Measurements from ENCODE around the gene PDE3A. TPM values are rescaled to one million over a fixed set of nuclear protein-coding genes. Genes with fewer than 3 reads are reported as not detected.
A peak's percentile ranks its signal among the peaks of the same experiment; 100 is the strongest.
"Not testable (repeated sequence)": the region's sequence is repeated elsewhere in the genome, so short reads cannot be mapped to it uniquely, and the experiment has no call there.

The PDE3A gene
- total RNA-seq, 1 experiment from 2014 or later: 0.10 TPM

GRCh38 chr12:20370014-20370386, 1.7 kb downstream of the PDE3A start:
- in situ Hi-C loops (cut with HindIII; ENCODE audit: low pct_unique_long_range_greater_than_20kb, low sequenced_read_pairs): no loop called here
- no peak for DNase-seq (ENCODE audit: low read depth)

- DNase-seq (ENCODE audit: low read depth): no peak
- in situ Hi-C loops (cut with HindIII; ENCODE audit: low pct_unique_long_range_greater_than_20kb, low sequenced_read_pairs): no loop called here
Observed at GRCh38 chr12:20370866-20371519, 2.7 kb downstream of the PDE3A start.

GRCh38 chr12:20372326-20373096, 4.2 kb downstream of the PDE3A start:
- no peak for DNase-seq (ENCODE audit: low read depth)
- in situ Hi-C loops (cut with HindIII; ENCODE audit: low pct_unique_long_range_greater_than_20kb, low sequenced_read_pairs): no loop called here

GRCh38 chr12:20374795-20375194, 6.5 kb downstream of the PDE3A start:
- in situ Hi-C loops (cut with HindIII; ENCODE audit: low pct_unique_long_range_greater_than_20kb, low sequenced_read_pairs): no loop called here
- DNase-seq (ENCODE audit: low read depth): no peak

GRCh38 chr12:20375560-20375959, 7.2 kb downstream of the PDE3A start:
- no peak for DNase-seq (ENCODE audit: low read depth)
- in situ Hi-C loops (cut with HindIII; ENCODE audit: low pct_unique_long_range_greater_than_20kb, low sequenced_read_pairs): no loop called here

- in situ Hi-C loops (cut with HindIII; ENCODE audit: low pct_unique_long_range_greater_than_20kb, low sequenced_read_pairs): no loop called here
Observed at GRCh38 chr12:20376984-20377383, 8.6 kb downstream of the PDE3A start.

GRCh38 chr12:20377750-20378149, 9.4 kb downstream of the PDE3A start:
- DNase-seq (ENCODE audit: low read depth): no peak
- in situ Hi-C loops (cut with HindIII; ENCODE audit: low pct_unique_long_range_greater_than_20kb, low sequenced_read_pairs): no loop called here

More at GRCh38 chr12:20376984-20377383, 8.6 kb downstream of the PDE3A start:
- DNase-seq (ENCODE audit: low read depth): peak; percentile 3

- in situ Hi-C loops (cut with HindIII; ENCODE audit: low pct_unique_long_range_greater_than_20kb, low sequenced_read_pairs): no loop called here
- no peak for DNase-seq (ENCODE audit: low read depth)
Observed at GRCh38 chr12:20382117-20382516, 13.8 kb downstream of the PDE3A start.

- DNase-seq (ENCODE audit: low read depth): no peak
- in situ Hi-C loops (cut with HindIII; ENCODE audit: low pct_unique_long_range_greater_than_20kb, low sequenced_read_pairs): no loop called here
Observed at GRCh38 chr12:20383612-20384011, 15.3 kb downstream of the PDE3A start.

- DNase-seq (ENCODE audit: low read depth); in situ Hi-C loops (cut with HindIII; ENCODE audit: low pct_unique_long_range_greater_than_20kb, low sequenced_read_pairs): not testable (repeated sequence)
Observed at GRCh38 chr12:20384836-20385235, 16.5 kb downstream of the PDE3A start.

- in situ Hi-C loops (cut with HindIII; ENCODE audit: low pct_unique_long_range_greater_than_20kb, low sequenced_read_pairs): no loop called here
- no peak for DNase-seq (ENCODE audit: low read depth)
Observed at GRCh38 chr12:20390846-20391245, 22.5 kb downstream of the PDE3A start.

- in situ Hi-C loops (cut with HindIII; ENCODE audit: low pct_unique_long_range_greater_than_20kb, low sequenced_read_pairs): no loop called here
Observed at GRCh38 chr12:20392339-20392738, 24.0 kb downstream of the PDE3A start.

GRCh38 chr12:20393707-20394106, 25.4 kb downstream of the PDE3A start:
- no peak for DNase-seq (ENCODE audit: low read depth)
- in situ Hi-C loops (cut with HindIII; ENCODE audit: low pct_unique_long_range_greater_than_20kb, low sequenced_read_pairs): no loop called here

More at GRCh38 chr12:20392339-20392738, 24.0 kb downstream of the PDE3A start:
- DNase-seq (ENCODE audit: low read depth): no peak

- in situ Hi-C loops (cut with HindIII; ENCODE audit: low pct_unique_long_range_greater_than_20kb, low sequenced_read_pairs): no loop called here
- DNase-seq (ENCODE audit: low read depth): no peak
Observed at GRCh38 chr12:20395791-20396550, 27.6 kb downstream of the PDE3A start.

- in situ Hi-C loops (cut with HindIII; ENCODE audit: low pct_unique_long_range_greater_than_20kb, low sequenced_read_pairs): no loop called here
- no peak for DNase-seq (ENCODE audit: low read depth)
Observed at GRCh38 chr12:20398686-20399085, 30.3 kb downstream of the PDE3A start.

GRCh38 chr12:20400003-20400402, 31.7 kb downstream of the PDE3A start:
- in situ Hi-C loops (cut with HindIII; ENCODE audit: low pct_unique_long_range_greater_than_20kb, low sequenced_read_pairs): no loop called here
- DNase-seq (ENCODE audit: low read depth): no peak

GRCh38 chr12:20403230-20403629, 34.9 kb downstream of the PDE3A start:
- in situ Hi-C loops (cut with HindIII; ENCODE audit: low pct_unique_long_range_greater_than_20kb, low sequenced_read_pairs): no loop called here
- DNase-seq (ENCODE audit: low read depth): no peak

GRCh38 chr12:20404576-20405346, 36.4 kb downstream of the PDE3A start:
- in situ Hi-C loops (cut with HindIII; ENCODE audit: low pct_unique_long_range_greater_than_20kb, low sequenced_read_pairs): no loop called here
- DNase-seq (ENCODE audit: low read depth): peak; percentile 2
